ENCODE results near the gene AHI1.

GRCh38 chr6:135265278-135265677 lies 232.3 kb downstream of the AHI1 start:
- TF ChIP-seq CTCF (IDR thresholded peaks at IDR 0.05; ENCODE audit: low read length) (no peak), EZH2 (optimal IDR thresholded peaks at IDR 0.05; ENCODE audit: low read depth, low read length) (no peak)
